ENCODE results near the gene TIMP3. TPM values are rescaled to one million over a fixed set of nuclear protein-coding genes. Genes with fewer than 3 reads are reported as not detected.

TIMP3 gene
- polyA plus RNA-seq, 1 donor from 2014 or later, result 0.72 TPM

GRCh38 chr22:32841175-32841574, 39.7 kb downstream of the TIMP3 start:
- Histone ChIP-seq H4K20me1 (ENCODE audit: insufficient read depth) (no peaks in the 10 kb centered on the region), H3K79me2 (replicated peaks; ENCODE audit: insufficient read depth, low read length) (no peaks in the 10 kb centered on the region)
- no peak for TF ChIP-seq REST (IDR thresholded peaks at IDR 0.05; ENCODE audit: borderline replicate concordance)
- TF ChIP-seq SMC3 (conservative IDR thresholded peaks at IDR 0.05; ENCODE audit: poor library complexity), result no peak
- no peak for TF ChIP-seq TAF1 (IDR thresholded peaks at IDR 0.05; ENCODE audit: low read depth)

GRCh38 chr22:32842486-32842885, 41.0 kb downstream of the TIMP3 start:
- Histone ChIP-seq H3F3A (ENCODE audit: insufficient read depth, low read length, poor library complexity, severe bottlenecking) (no peaks in the 10 kb centered on the region), H3K27ac (ENCODE audit: low read length) (no peak overlapping the region), H3K79me2 (replicated peaks; ENCODE audit: insufficient read depth, low read length) (no peaks in the 10 kb centered on the region), H3K36me3 (ENCODE audit: insufficient read depth, low read length) (no peaks in the 10 kb centered on the region), H2AFZ (ENCODE audit: low read depth, low read length) (no peak overlapping the region), H3K4me3 (ENCODE audit: low read length) (no peak overlapping the region), H3K9me2 (ENCODE audit: insufficient read depth, low read length) (no peaks in the 10 kb centered on the region), H4K20me1 (ENCODE audit: insufficient read depth) (no peaks in the 10 kb centered on the region), H3K27me3 (ENCODE audit: insufficient read depth, low read depth, low read length) (no peaks in the 10 kb centered on the region), H3K9ac (ENCODE audit: low read length) (no peak overlapping the region), H3K4me2 (ENCODE audit: low read length) (no peak overlapping the region), H3K9me3 (ENCODE audit: low read length) (no peaks in the 10 kb centered on the region)
- TF ChIP-seq CTCF (IDR thresholded peaks at IDR 0.05; ENCODE audit: poor library complexity, severe bottlenecking) (no peak), SMC3 (conservative IDR thresholded peaks at IDR 0.05; ENCODE audit: poor library complexity) (no peak), POLR2AphosphoS5 (IDR thresholded peaks at IDR 0.05) (no peak), REST (IDR thresholded peaks at IDR 0.05; ENCODE audit: borderline replicate concordance) (no peak), EP300 (conservative IDR thresholded peaks at IDR 0.05; ENCODE audit: poor library complexity, severe bottlenecking) (no peak), EZH2 (IDR thresholded peaks at IDR 0.05; ENCODE audit: borderline replicate concordance, insufficient read depth, low read length, poor library complexity, severe bottlenecking) (no peak), MXI1 (conservative IDR thresholded peaks at IDR 0.05; ENCODE audit: poor library complexity, severe bottlenecking) (no peak), RAD21 (conservative IDR thresholded peaks at IDR 0.05) (no peak), TAF1 (IDR thresholded peaks at IDR 0.05; ENCODE audit: low read depth) (no peak)

More at GRCh38 chr22:32841175-32841574, 39.7 kb downstream of the TIMP3 start:
- Histone ChIP-seq H3K9me2 (ENCODE audit: insufficient read depth, low read length) (no peaks in the 10 kb centered on the region), H2AFZ (ENCODE audit: low read depth, low read length) (no peak overlapping the region), H3K27me3 (ENCODE audit: insufficient read depth, low read depth, low read length) (no peaks in the 10 kb centered on the region), H3K4me3 (ENCODE audit: low read length) (no peak overlapping the region), H3K9me3 (ENCODE audit: low read length) (no peaks in the 10 kb centered on the region), H3K9ac (ENCODE audit: low read length) (no peak overlapping the region), H3K27ac (ENCODE audit: low read length) (no peak overlapping the region), H3K4me2 (ENCODE audit: low read length) (no peak overlapping the region), H3F3A (ENCODE audit: insufficient read depth, low read length, poor library complexity, severe bottlenecking) (no peaks in the 10 kb centered on the region), H3K36me3 (ENCODE audit: insufficient read depth, low read length) (no peaks in the 10 kb centered on the region)
